B cell (primary cell): ENCODE results near the gene NAA80.

Experiments
- EZH2 ChIP-seq: IDR thresholded peaks from 2 replicates; pipeline ENCODE4 v1.6.1; 2012; ENCODE audit warnings: borderline replicate concordance, low read depth, mild to moderate bottlenecking, moderate library complexity, low read length; ENCODE audit not compliant: insufficient read depth, poor library complexity, severe bottlenecking
- TF ChIP-seq, protein P1 (sequence below): fragments of 200-600 bp; IDR thresholded peaks from one replicate; pipeline ENCODE4 v1.8.0; 2022; ENCODE audit warnings: antibody characterized with exemption, mild to moderate bottlenecking

DNA sequence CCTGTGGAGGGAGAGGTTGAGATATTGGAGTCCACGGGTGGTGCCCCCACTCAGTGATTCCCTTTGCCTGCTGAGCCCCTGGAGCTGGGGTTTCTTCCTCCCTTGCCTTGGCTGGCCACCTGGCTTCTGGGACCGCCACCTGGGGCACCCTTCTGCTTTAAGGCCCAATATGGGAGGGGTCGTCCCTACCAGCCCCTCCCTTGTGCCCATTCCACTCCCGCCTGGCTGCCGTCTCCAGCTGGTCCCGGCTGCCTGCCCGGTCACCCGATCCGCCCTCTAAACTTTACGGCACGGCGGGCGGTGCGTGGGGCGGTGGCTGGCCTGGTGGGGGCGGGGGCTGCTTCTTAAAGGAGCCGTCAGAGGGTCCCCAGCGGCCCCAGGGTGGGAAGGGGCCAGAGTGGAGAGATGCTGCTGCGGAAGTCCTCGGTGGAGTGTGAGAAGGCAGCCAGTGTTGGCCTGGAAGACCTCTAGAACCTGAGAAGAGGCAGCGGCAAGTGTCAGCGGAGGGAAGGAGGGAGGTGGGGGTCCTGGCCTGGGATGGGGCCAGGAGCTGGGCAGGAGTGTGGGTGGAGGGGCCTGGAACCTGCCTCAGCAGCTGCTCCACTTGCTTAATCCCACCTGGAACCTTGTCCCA is 31.8 kb downstream of the NAA80 start:
- TF ChIP-seq, protein P1, sequence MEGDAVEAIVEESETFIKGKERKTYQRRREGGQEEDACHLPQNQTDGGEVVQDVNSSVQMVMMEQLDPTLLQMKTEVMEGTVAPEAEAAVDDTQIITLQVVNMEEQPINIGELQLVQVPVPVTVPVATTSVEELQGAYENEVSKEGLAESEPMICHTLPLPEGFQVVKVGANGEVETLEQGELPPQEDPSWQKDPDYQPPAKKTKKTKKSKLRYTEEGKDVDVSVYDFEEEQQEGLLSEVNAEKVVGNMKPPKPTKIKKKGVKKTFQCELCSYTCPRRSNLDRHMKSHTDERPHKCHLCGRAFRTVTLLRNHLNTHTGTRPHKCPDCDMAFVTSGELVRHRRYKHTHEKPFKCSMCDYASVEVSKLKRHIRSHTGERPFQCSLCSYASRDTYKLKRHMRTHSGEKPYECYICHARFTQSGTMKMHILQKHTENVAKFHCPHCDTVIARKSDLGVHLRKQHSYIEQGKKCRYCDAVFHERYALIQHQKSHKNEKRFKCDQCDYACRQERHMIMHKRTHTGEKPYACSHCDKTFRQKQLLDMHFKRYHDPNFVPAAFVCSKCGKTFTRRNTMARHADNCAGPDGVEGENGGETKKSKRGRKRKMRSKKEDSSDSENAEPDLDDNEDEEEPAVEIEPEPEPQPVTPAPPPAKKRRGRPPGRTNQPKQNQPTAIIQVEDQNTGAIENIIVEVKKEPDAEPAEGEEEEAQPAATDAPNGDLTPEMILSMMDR = no peak
- no peak for TF ChIP-seq EZH2
